HL-60/S4 (cell line): ENCODE results near the gene CASKIN1.

Experiments
- in situ Hi-C: fragments of 300-500 bp; cut with MboI; formaldehyde crosslinking; loops from 2 replicates; pipeline ENCODE4 v1.14.3; 2022; ENCODE audit warnings: low sequenced_read_pairs

The CASKIN1 gene

DNA sequence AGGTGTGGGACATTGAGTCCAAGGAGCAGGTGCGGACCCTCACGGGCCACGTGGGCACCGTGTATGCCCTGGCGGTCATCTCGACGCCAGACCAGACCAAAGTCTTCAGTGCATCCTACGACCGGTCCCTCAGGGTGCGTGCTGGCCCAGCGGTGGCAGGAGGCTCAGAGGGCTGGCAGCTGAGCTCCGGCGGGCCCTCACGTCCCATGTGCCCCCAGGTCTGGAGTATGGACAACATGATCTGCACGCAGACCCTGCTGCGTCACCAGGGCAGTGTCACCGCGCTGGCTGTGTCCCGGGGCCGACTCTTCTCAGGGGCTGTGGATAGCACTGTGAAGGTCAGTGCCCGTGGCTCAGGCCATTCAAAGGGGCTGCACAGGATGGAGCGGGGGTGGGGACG, 20.4 kb downstream of the CASKIN1 start:
- in situ Hi-C loops, result no loop called here

- in situ Hi-C loops, result no loop called here
These were observed 21.0 kb downstream of the CASKIN1 start for GRCh38 chr16:2175454-2175853.

- in situ Hi-C loops, result no loop called here
These were observed 21.8 kb downstream of the CASKIN1 start for GRCh38 chr16:2174396-2175131.

DNA sequence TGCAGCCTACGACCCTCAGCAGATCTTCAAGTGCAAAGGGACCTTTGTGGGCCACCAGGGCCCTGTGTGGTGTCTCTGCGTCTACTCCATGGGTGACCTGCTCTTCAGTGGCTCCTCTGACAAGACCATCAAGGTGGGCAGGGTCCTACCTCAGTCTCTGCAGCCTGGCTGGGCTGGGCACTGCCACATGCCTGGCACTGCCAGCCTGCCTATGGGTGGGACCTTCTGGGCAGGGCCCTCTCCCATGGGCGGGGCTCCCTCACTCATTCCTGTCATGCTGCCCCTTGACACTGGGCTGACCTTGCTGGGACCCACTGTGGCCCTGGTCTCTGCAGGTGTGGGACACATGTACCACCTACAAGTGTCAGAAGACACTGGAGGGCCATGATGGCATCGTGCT, 22.5 kb downstream of the CASKIN1 start:
- in situ Hi-C loops, result no loop called here

- in situ Hi-C loops, result no loop called here
These were observed 23.0 kb downstream of the CASKIN1 start for GRCh38 chr16:2173366-2173765.

DNA sequence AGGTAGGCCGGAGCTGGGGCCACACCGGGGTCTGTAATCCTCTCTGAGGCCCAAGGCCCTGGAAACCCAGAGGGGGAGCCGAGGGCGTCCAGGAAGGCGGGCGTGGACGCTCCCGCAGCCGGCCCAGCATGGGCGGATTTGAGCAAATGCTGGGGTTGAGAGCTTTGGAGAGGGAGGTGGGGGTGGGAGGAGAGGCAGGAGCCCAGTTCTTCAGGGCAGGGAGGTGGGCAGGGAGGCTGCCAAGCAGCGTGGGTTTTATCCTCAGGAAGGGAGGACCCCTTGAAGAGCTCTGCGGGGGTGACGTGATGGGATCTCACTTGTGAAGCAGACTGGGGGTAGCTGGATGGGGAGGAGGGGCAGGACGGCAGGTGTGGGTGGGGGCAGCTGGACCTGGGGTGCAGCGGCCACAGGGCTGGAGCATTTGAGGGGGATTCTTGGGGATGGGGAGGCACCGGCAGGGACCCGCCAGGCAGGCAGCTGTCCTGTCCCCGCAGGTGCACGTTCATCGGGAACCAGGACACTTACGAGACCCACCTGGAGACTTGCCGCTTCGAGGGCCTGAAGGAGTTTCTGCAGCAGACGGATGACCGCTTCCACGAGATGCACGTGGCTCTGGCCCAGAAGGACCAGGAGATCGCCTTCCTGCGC, 23.6 kb downstream of the CASKIN1 start:
- in situ Hi-C loops, result no loop called here

DNA sequence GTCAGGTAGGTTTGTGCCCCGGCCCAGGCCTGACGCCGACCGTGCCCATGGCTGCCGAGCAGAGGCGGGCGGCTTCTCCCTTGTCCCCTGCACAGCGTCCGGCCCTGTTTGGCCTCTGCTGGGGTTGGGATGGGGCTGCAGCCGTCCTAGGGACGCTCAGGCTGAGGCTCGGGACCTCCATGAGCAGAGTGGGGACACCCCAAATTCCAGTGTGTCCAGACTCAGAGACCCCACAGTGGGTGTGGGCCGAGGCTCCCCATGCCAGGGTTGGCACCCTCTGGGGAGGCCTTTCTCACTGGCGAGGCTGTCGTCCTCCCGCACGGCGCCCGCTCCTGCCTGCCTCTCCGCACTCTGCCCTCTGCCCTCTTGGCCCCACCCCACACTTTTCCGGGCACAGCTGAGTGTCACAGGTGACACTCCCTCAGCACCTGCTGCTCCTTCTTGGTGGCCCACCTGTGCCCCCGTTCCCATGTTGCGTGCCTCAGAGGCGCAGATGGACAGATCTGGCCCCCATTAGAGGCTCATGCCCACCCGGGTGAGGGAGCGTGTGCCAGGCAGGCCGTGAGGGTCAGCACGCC, 24.7 kb downstream of the CASKIN1 start:
- in situ Hi-C loops, result no loop called here

DNA sequence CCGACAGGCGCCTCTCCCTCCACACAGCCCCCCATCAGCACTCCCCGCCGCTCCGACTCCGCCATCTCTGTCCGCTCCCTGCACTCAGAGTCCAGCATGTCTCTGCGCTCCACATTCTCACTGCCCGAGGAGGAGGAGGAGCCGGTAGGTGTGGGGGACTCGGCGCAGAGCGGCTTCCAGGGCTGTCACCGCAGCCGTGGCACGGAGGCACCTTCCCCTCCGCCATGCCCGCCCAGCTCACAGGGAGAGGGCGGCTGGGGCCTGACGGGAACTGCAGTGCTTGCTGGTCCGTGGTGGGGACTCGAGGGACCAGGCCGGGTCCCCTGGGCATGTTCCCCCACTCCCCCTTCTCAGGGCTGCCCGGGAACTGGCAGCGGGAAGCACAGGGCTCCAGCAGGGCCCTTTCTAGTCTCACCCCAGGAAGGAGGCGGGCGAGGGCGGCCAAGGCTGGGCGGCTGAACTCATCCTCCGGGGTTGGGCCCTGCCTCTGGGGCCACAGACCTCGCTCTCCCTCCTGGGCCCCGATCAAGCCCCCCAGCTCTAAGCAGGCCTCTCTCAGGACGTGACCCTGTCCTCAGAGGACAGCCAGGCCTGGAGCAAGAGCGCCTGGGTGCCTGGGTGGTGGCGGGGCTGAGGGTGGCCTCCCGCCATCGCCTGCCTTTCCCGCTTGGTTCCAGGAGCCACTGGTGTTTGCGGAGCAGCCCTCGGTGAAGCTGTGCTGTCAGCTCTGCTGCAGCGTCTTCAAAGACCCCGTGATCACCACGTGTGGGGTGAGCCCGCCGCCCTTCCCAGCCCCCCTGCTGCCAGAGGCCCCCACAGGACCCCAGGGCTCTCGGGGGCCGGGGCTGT, 25.6 kb downstream of the CASKIN1 start:
- in situ Hi-C loops, result no loop called here

- in situ Hi-C loops, result no loop called here
These were observed 26.3 kb downstream of the CASKIN1 start for GRCh38 chr16:2170080-2170479.

DNA sequence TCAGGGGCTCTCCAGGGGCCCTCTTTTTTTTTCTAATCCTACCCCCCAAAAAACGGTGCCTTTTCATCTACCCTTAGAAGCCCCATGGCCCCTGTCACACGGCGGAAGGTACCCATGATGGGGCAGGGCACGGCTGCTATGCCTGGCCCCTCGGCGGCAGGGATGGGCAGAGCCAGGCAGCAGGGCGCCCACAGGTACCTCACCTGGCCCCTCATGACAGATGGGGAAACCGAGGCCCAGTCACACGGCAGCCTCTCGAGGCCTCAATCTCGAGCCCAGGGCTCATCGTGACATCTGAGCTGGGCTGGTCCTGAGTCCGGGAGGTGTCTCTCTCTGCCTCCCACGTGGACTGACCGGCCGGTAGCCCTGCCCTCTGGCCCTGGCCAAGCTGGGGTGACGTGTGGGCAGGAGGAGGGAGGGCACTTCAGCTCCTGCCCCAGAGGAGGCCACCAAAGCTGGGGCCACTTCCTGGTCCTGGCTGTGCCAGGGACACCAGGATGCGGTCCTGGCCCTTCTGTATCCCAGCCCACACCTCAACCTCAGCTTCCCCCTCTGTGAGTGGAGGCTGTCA, 29.3 kb downstream of the CASKIN1 start:
- in situ Hi-C loops, result no loop called here

DNA sequence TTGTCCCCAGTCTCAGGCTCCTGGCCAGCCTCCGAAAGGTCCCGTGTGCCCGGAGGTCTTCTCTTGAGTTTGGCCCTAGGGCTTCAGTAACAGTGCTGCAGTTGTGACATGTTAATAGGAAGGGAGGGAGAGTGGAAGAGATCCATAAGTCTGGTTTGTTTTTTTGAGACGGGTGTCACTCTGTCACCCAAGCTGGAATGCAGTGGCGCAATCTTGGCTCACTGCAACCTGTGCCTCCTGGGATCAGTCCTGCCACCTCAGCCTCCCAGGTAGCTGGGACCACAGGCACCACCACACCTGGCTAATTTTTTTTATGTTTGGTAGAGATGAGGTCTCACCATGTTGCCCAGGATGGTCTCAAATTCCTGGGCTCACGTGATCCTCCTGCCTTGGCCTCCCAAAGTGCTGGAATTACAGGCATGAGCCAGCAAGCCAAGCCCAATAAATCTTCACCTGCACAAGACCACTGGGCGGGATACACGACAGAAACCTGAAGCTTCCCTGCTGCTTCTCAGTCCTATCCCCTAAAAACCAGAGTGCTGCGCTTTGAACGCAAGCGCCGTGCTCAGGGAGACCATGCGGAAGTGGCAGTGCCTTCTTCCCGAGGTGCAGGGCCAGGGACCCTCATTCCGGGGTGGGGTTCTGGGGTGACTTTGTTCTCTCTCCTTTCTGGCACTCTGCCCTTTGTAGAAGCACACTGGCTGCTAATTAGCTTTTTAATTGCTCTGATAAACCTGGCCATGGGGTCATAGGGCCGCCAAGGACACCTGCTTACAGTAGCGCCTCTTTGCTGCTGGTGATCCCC, 29.9 kb downstream of the CASKIN1 start:
- in situ Hi-C loops, result no loop called here

DNA sequence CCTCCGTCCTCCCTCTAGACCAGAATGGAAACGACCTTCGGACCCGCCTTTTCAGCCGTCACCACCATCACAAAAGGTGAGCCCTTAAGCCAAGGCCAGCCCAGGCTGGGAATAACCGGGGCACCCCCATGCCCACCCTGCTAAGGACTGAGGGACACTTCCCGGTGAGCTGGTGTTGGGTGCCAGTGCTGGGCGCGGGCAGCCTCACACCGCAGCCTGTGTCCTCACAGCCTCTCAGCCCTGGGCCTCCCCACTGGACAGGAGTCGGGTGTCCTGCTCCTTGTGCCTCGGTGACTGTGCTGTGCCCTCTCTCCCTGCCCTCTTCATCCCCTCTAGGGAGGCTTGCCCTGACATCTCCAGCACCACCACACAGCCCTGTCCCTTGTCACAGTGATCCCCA, 30.5 kb downstream of the CASKIN1 start:
- in situ Hi-C loops, result no loop called here

DNA sequence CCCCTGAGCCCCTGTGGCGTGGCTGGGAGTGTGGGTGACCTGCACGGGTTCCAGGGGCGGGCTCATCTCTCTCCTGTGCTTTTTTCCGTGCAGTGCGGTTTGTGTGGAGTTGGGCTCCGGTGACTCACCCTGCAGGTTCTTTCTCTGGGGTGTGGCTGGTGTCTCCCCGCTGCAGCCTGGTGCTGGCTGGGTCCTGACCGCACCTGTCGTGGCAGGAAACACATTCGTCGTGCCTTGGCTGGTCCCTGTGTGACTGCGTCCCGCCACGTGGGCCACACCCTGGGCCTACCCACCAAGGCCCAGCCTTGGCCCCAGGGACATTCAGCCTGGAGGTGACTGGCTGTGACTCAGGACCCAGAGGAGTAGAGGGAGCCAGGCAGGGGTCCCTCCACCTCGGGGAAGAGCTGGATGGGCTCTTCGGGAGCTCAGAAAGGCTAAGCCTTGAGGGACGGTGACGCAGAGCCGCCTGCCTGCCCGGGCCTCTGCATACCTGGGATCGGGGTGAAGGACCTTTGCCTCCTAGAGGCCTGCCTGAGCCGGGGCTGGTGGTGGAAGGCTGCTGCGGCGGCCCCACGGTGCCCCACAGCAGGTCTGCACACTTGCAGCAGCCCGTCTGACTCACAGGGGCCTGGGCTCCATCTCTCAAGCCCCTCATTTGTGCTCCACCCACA, 33.1 kb downstream of the CASKIN1 start:
- in situ Hi-C loops, result no loop called here

DNA sequence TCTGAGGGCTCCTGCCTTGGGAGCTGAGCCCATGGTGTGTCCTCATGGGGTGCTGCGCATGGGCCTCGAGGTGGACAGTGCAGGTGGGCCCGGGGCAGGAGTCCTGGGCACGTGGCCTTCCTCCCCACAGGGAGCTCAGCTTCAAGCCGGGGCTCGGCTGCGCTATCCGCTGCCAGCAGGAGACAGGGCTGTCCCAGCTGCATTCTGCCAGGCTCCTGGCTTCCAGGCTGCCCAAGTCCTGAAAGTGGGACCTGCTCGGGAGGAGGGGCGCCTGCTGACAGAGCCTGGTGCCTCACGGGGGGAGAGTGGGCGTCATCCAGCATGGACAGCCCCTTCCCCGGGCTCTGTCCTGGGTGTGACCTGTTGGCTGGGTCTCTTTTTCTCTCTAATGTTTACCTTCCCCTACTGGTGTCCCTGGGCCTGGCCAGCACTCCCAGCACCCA, 33.7 kb downstream of the CASKIN1 start:
- in situ Hi-C loops, result no loop called here

- in situ Hi-C loops, result no loop called here
These were observed 34.5 kb downstream of the CASKIN1 start for GRCh38 chr16:2161911-2162310.

GRCh38 chr16:2160915-2161551, 35.4 kb downstream of the CASKIN1 start:
- in situ Hi-C loops, result no loop called here

- in situ Hi-C loops, result no loop called here
These were observed 37.1 kb downstream of the CASKIN1 start for GRCh38 chr16:2159175-2159838.

- in situ Hi-C loops, result no loop called here
These were observed 38.2 kb downstream of the CASKIN1 start for GRCh38 chr16:2158262-2158638.
